OCI-LY3 (cell line): ENCODE data around the gene ADAMTS16.

ENCODE experiments used
- H2AFZ ChIP-seq: fragments of 200-600, 300-600 bp; shearing (Covaris generic); 2 replicates; pipeline ENCODE4 v1.6.0; 2014; ENCODE audit warnings: antibody characterized with exemption, low read depth, low read length
- H3K27ac ChIP-seq: fragments of 200-600, 300-600 bp; sonication (generic); 2 replicates; pipeline ENCODE4 v1.5.1; 2014; ENCODE audit warnings: mild to moderate bottlenecking, low read length, moderate library complexity, mixed read lengths
- H3K27me3 ChIP-seq: fragments of 200-600, 300-600 bp; sonication (generic); 2 replicates; pipeline ENCODE4 v1.6.1; 2014; ENCODE audit warnings: low read depth, low read length, mixed read lengths
- H3K36me3 ChIP-seq: fragments of 200-600, 300-600 bp; sonication (generic); replicated peaks from 2 replicates; pipeline ENCODE3; 2014; ENCODE audit warnings: low read depth, low read length, mixed read lengths
- H3K4me1 ChIP-seq: fragments of 300-600, 200-600 bp; sonication (generic); 2 replicates; pipeline ENCODE4 v1.6.1; 2014; ENCODE audit warnings: low read length, mixed read lengths
- H3K4me2 ChIP-seq: fragments of 200-600, 300-600 bp; sonication (generic); 2 replicates; pipeline ENCODE4 v1.6.1; 2014; ENCODE audit warnings: low read length, mixed read lengths
- H3K4me3 ChIP-seq: fragments of 300-600, 200-600 bp; sonication (generic); 2 replicates; pipeline ENCODE4 v1.5.1; 2014; ENCODE audit warnings: antibody characterized with exemption, mild to moderate bottlenecking, low read length, moderate library complexity
- H3K79me2 ChIP-seq: fragments of 300-600, 200-600 bp; shearing (Covaris generic); 2 replicates; pipeline ENCODE4 v1.6.1; 2014; ENCODE audit warnings: mild to moderate bottlenecking, low read length, mixed read lengths
- H3K9ac ChIP-seq: fragments of 300-600, 200-600 bp; shearing (Covaris generic); 2 replicates; pipeline ENCODE4 v1.6.0; 2014; ENCODE audit warnings: mild to moderate bottlenecking, low read length, moderate library complexity
- H3K9me3 ChIP-seq: fragments of 200-600, 300-600 bp; shearing (Covaris generic); 2 replicates; pipeline ENCODE4 v1.6.1; 2014; ENCODE audit warnings: low read length, mixed read lengths; ENCODE audit not compliant: insufficient read depth
- H4K20me1 ChIP-seq: fragments of 200-600, 300-600 bp; sonication (generic); 2 replicates; pipeline ENCODE4 v1.6.1; 2016; ENCODE audit warnings: low read length, mixed read lengths; ENCODE audit not compliant: insufficient read depth
- EZH2phosphoT487 ChIP-seq: fragments of 200-600 bp; shearing (Covaris generic); IDR thresholded peaks from 2 replicates; pipeline ENCODE4 v1.6.1; 2018; ENCODE audit warnings: antibody characterized with exemption, mixed run types, low read depth
- TF ChIP-seq, protein P1 (sequence below): fragments of 200-600, 300-600 bp; sonication (generic); IDR thresholded peaks from 2 replicates; pipeline ENCODE4 v1.5.1; 2014; ENCODE audit warnings: antibody characterized with exemption, low read length, low read depth

Gene ADAMTS16

GRCh38 chr5:5278201-5278814, 138.2 kb downstream of the ADAMTS16 start:
- Histone ChIP-seq H3K4me2 (no peak overlapping the region), H3K9me3 (no peaks in the 10 kb centered on the region), H3K9ac (no peak overlapping the region), H3K36me3 (no peaks in the 10 kb centered on the region), H4K20me1 (no peaks in the 10 kb centered on the region), H2AFZ (no peak overlapping the region), H3K27ac (no peak overlapping the region), H3K27me3 (no peaks in the 10 kb centered on the region), H3K4me1 (no peaks in the 10 kb centered on the region), H3K4me3 (no peak overlapping the region), H3K79me2 (no peaks in the 10 kb centered on the region)
- TF ChIP-seq EZH2phosphoT487 = no peak
- TF ChIP-seq, protein P1, sequence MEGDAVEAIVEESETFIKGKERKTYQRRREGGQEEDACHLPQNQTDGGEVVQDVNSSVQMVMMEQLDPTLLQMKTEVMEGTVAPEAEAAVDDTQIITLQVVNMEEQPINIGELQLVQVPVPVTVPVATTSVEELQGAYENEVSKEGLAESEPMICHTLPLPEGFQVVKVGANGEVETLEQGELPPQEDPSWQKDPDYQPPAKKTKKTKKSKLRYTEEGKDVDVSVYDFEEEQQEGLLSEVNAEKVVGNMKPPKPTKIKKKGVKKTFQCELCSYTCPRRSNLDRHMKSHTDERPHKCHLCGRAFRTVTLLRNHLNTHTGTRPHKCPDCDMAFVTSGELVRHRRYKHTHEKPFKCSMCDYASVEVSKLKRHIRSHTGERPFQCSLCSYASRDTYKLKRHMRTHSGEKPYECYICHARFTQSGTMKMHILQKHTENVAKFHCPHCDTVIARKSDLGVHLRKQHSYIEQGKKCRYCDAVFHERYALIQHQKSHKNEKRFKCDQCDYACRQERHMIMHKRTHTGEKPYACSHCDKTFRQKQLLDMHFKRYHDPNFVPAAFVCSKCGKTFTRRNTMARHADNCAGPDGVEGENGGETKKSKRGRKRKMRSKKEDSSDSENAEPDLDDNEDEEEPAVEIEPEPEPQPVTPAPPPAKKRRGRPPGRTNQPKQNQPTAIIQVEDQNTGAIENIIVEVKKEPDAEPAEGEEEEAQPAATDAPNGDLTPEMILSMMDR = no peak

- Histone ChIP-seq H3K9me3 (no peaks in the 10 kb centered on the region), H2AFZ (no peak overlapping the region), H3K27me3 (no peaks in the 10 kb centered on the region), H3K4me2 (no peak overlapping the region), H3K27ac (no peak overlapping the region), H3K4me1 (no peaks in the 10 kb centered on the region), H3K79me2 (no peaks in the 10 kb centered on the region), H3K9ac (no peak overlapping the region), H3K36me3 (no peaks in the 10 kb centered on the region), H3K4me3 (no peak overlapping the region), H4K20me1 (no peaks in the 10 kb centered on the region)
- no peak for TF ChIP-seq EZH2phosphoT487
- TF ChIP-seq, protein P1 = no peak
Measured at GRCh38 chr5:5278815-5279381, 138.8 kb downstream of the ADAMTS16 start.

GRCh38 chr5:5285906-5286305, 145.8 kb downstream of the ADAMTS16 start:
- Histone ChIP-seq H4K20me1 (no peaks in the 10 kb centered on the region), H3K9ac (no peak overlapping the region), H3K9me3 (no peaks in the 10 kb centered on the region), H3K4me2 (no peak overlapping the region), H3K36me3 (no peaks in the 10 kb centered on the region), H3K4me1 (no peaks in the 10 kb centered on the region; the same call in 1 of the 2 replicates), H3K27me3 (no peaks in the 10 kb centered on the region), H3K79me2 (no peaks in the 10 kb centered on the region), H3K4me3 (no peak overlapping the region), H2AFZ (no peak overlapping the region), H3K27ac (no peak overlapping the region)
- TF ChIP-seq EZH2phosphoT487 = no peak
- TF ChIP-seq, protein P1 = no peak

GRCh38 chr5:5287419-5287818, 147.3 kb downstream of the ADAMTS16 start:
- TF ChIP-seq, protein P1 = no peak
- TF ChIP-seq EZH2phosphoT487 = no peak
- H2AFZ ChIP-seq = no peak overlapping the region
- no peak overlapping the region for H3K9ac ChIP-seq
- no peak overlapping the region for H3K4me2 ChIP-seq
- no peak overlapping the region for H3K27ac ChIP-seq
- H3K4me1 ChIP-seq = no peaks in the 10 kb centered on the region; the same call in 1 of the 2 replicates
- no peaks in the 10 kb centered on the region for H3K9me3 ChIP-seq
- H3K36me3 ChIP-seq = no peaks in the 10 kb centered on the region
- H3K4me3 ChIP-seq = no peak overlapping the region
- H4K20me1 ChIP-seq = no peaks in the 10 kb centered on the region
- H3K27me3 ChIP-seq = no peaks in the 10 kb centered on the region
- no peaks in the 10 kb centered on the region for H3K79me2 ChIP-seq
